Measurements from ENCODE around the gene PAXIP1.
"Not testable (repeated sequence)": the region's sequence is repeated elsewhere in the genome, so short reads cannot be mapped to it uniquely, and the experiment has no call there.

Gene PAXIP1

GRCh38 chr7:154937837-154938236 is 65.1 kb downstream of the PAXIP1 start:
- FAIRE-seq (no peak), DNase-seq (ENCODE audit: insufficient read length) (no peak)
- TF ChIP-seq POLR2AphosphoS5 (IDR thresholded peaks at IDR 0.05; ENCODE audit: low read depth, low read length) (no peak), TAF1 (IDR thresholded peaks at IDR 0.05; ENCODE audit: borderline replicate concordance, low read depth, low read length) (no peak), POLR2A (IDR thresholded peaks at IDR 0.05; ENCODE audit: low read depth, low read length) (no peak)

- not testable (repeated sequence) for FAIRE-seq; DNase-seq (ENCODE audit: insufficient read length)
These were observed 68.5 kb downstream of the PAXIP1 start for GRCh38 chr7:154934353-154934952.

GRCh38 chr7:154931906-154932305 is 71.0 kb downstream of the PAXIP1 start:
- TF ChIP-seq POLR2AphosphoS5 (IDR thresholded peaks at IDR 0.05; ENCODE audit: low read depth, low read length) (no peak), POLR2A (IDR thresholded peaks at IDR 0.05; ENCODE audit: low read depth, low read length) (no peak), TAF1 (IDR thresholded peaks at IDR 0.05; ENCODE audit: borderline replicate concordance, low read depth, low read length) (no peak)
- no peak for DNase-seq (ENCODE audit: insufficient read length)
- no peak for FAIRE-seq

GRCh38 chr7:154929006-154929726 is 73.8 kb downstream of the PAXIP1 start:
- no peak for DNase-seq (ENCODE audit: insufficient read length)
- no peak for FAIRE-seq
- TF ChIP-seq POLR2AphosphoS5 (IDR thresholded peaks at IDR 0.05; ENCODE audit: low read depth, low read length): no peak
- TF ChIP-seq POLR2A (IDR thresholded peaks at IDR 0.05; ENCODE audit: low read depth, low read length): no peak
- no peak for TF ChIP-seq TAF1 (IDR thresholded peaks at IDR 0.05; ENCODE audit: borderline replicate concordance, low read depth, low read length)

GRCh38 chr7:154928136-154929005 is 74.6 kb downstream of the PAXIP1 start:
- TF ChIP-seq POLR2A (IDR thresholded peaks at IDR 0.05; ENCODE audit: low read depth, low read length) (no peak), POLR2AphosphoS5 (IDR thresholded peaks at IDR 0.05; ENCODE audit: low read depth, low read length) (no peak), TAF1 (IDR thresholded peaks at IDR 0.05; ENCODE audit: borderline replicate concordance, low read depth, low read length) (no peak)
- DNase-seq (ENCODE audit: insufficient read length) (peak; percentile 41), FAIRE-seq (peak; percentile 77)

- DNase-seq (ENCODE audit: insufficient read length) (no peak), FAIRE-seq (no peak)
- TF ChIP-seq TAF1 (IDR thresholded peaks at IDR 0.05; ENCODE audit: borderline replicate concordance, low read depth, low read length) (no peak), POLR2AphosphoS5 (IDR thresholded peaks at IDR 0.05; ENCODE audit: low read depth, low read length) (no peak), POLR2A (IDR thresholded peaks at IDR 0.05; ENCODE audit: low read depth, low read length) (no peak)
These were observed 75.2 kb downstream of the PAXIP1 start for GRCh38 chr7:154927624-154928125.

- FAIRE-seq; DNase-seq (ENCODE audit: insufficient read length): not testable (repeated sequence)
These were observed 80.5 kb downstream of the PAXIP1 start for GRCh38 chr7:154922472-154922871.

GRCh38 chr7:154919344-154920225 is 83.3 kb downstream of the PAXIP1 start:
- TF ChIP-seq POLR2AphosphoS5 (IDR thresholded peaks at IDR 0.05; ENCODE audit: low read depth, low read length) (no peak), TAF1 (IDR thresholded peaks at IDR 0.05; ENCODE audit: borderline replicate concordance, low read depth, low read length) (no peak), POLR2A (IDR thresholded peaks at IDR 0.05; ENCODE audit: low read depth, low read length) (no peak)
- no peak for FAIRE-seq
- no peak for DNase-seq (ENCODE audit: insufficient read length)

GRCh38 chr7:154918741-154919140 is 84.2 kb downstream of the PAXIP1 start:
- DNase-seq (ENCODE audit: insufficient read length): no peak
- TF ChIP-seq POLR2AphosphoS5 (IDR thresholded peaks at IDR 0.05; ENCODE audit: low read depth, low read length) (no peak), TAF1 (IDR thresholded peaks at IDR 0.05; ENCODE audit: borderline replicate concordance, low read depth, low read length) (no peak), POLR2A (IDR thresholded peaks at IDR 0.05; ENCODE audit: low read depth, low read length) (no peak)
- FAIRE-seq: no peak

GRCh38 chr7:154918266-154918665 is 84.7 kb downstream of the PAXIP1 start:
- no peak for FAIRE-seq
- TF ChIP-seq TAF1 (IDR thresholded peaks at IDR 0.05; ENCODE audit: borderline replicate concordance, low read depth, low read length): no peak
- no peak for TF ChIP-seq POLR2AphosphoS5 (IDR thresholded peaks at IDR 0.05; ENCODE audit: low read depth, low read length)
- TF ChIP-seq POLR2A (IDR thresholded peaks at IDR 0.05; ENCODE audit: low read depth, low read length): no peak
- DNase-seq (ENCODE audit: insufficient read length): no peak

- FAIRE-seq (no peak), DNase-seq (ENCODE audit: insufficient read length) (no peak)
- TF ChIP-seq POLR2A (IDR thresholded peaks at IDR 0.05; ENCODE audit: low read depth, low read length): no peak
- no peak for TF ChIP-seq TAF1 (IDR thresholded peaks at IDR 0.05; ENCODE audit: borderline replicate concordance, low read depth, low read length)
- TF ChIP-seq POLR2AphosphoS5 (IDR thresholded peaks at IDR 0.05; ENCODE audit: low read depth, low read length): no peak
These were observed 85.1 kb downstream of the PAXIP1 start for GRCh38 chr7:154917808-154918160.
